ENCODE measurements around the gene SIK3. TPM values are rescaled to one million over a fixed set of nuclear protein-coding genes. Genes with fewer than 3 reads are reported as not detected.

Gene SIK3
- total and polyA plus RNA-seq, 12 donors: 11.7 to 176 (median 25.2) TPM

DNA sequence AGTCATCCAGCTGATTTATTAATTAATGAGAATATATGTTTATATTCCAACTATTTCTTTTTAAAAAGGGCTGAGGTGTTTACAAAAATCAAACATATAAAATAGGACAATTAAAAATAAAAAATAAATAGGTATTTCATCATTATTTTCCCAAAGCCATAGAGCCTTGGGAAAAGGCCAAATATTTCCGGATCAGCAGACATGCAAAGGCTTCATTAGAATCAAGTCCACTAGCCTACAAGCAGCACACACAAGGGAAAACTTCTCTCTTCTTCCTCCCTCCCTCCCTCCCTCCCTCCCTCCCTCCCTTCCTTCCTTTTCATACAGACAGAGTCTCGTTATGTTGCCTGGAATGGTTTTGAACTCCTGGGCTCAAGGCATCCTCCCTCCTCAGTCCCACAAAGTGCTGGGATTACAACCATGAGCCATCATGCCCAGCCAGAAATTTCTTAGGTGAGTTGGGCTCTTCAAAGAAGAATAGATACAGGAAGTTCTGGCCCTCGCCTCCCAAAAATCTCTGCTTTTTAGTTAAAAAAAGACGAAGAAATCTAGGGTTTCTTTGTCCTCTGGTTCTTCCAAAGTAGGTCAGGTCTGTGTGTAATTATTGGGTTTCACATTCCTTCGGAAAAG, 121.2 kb downstream of the SIK3 start:
- DNase-seq: no peak
- H3K4me1 ChIP-seq (replicated peaks in 1 of 2): peaks cover 0 to 4% of the 10 kb centered on the region in 2 donors
- intact Hi-C loops (cut with DNase I): no loop called here
- H3K9me3 ChIP-seq (replicated peaks in 1 of 3): no peaks in the 10 kb centered on the region
- H3K36me3 ChIP-seq (replicated peaks in 1 of 2): no peaks in the 10 kb centered on the region
- 67 to 82% (median 74%) methylated on average over 5 of the region's 5 CpGs for WGBS, 4 donors
- H3K4me3 ChIP-seq: no peak overlapping the region
- TF ChIP-seq, protein P1, sequence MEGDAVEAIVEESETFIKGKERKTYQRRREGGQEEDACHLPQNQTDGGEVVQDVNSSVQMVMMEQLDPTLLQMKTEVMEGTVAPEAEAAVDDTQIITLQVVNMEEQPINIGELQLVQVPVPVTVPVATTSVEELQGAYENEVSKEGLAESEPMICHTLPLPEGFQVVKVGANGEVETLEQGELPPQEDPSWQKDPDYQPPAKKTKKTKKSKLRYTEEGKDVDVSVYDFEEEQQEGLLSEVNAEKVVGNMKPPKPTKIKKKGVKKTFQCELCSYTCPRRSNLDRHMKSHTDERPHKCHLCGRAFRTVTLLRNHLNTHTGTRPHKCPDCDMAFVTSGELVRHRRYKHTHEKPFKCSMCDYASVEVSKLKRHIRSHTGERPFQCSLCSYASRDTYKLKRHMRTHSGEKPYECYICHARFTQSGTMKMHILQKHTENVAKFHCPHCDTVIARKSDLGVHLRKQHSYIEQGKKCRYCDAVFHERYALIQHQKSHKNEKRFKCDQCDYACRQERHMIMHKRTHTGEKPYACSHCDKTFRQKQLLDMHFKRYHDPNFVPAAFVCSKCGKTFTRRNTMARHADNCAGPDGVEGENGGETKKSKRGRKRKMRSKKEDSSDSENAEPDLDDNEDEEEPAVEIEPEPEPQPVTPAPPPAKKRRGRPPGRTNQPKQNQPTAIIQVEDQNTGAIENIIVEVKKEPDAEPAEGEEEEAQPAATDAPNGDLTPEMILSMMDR (IDR thresholded peaks at IDR 0.05): no peak
- TF ChIP-seq POLR2A (IDR thresholded peaks at IDR 0.05): no peak
- H3K27me3 ChIP-seq: no peaks in the 10 kb centered on the region
- no peak overlapping the region for H3K27ac ChIP-seq

DNA sequence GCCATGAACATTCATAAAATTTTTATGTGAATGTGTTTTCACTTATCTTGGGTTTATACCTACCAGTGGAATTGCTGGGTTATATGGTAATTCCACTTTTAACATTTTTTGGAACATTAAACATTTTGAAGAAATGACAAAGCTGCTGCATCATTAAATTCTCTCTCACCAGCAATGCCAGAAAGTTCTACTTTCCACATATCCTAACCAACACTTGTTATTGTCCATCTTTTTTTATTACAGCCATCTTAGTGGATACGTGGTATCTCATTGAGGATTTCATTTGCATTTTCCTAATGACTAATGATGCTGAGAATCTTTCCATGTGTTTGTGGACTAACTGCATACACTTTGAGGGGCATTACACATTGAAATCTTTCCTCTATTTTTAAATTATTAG, 122.6 kb downstream of the SIK3 start:
- H3K9me3 ChIP-seq (replicated peaks in 1 of 3): no peaks in the 10 kb centered on the region
- H3K4me1 ChIP-seq (replicated peaks in 1 of 2): peaks cover 0 to 4% of the 10 kb centered on the region in 2 donors
- H3K4me3 ChIP-seq: no peak overlapping the region
- 95 to 100% (median 99%) methylated on average over 1 of the region's 1 CpG for WGBS, 4 donors
- H3K36me3 ChIP-seq (replicated peaks in 1 of 2): no peaks in the 10 kb centered on the region
- H3K27ac ChIP-seq: no peak overlapping the region
- no peaks in the 10 kb centered on the region for H3K27me3 ChIP-seq
- no peak for DNase-seq
- intact Hi-C loops (cut with DNase I): no loop called here
- TF ChIP-seq POLR2A (IDR thresholded peaks at IDR 0.05): no peak
- TF ChIP-seq, protein P1 (IDR thresholded peaks at IDR 0.05): no peak

GRCh38 chr11:116973270-116973669, 125.0 kb downstream of the SIK3 start:
- Histone ChIP-seq H3K27me3 (no peaks in the 10 kb centered on the region), H3K9me3 (replicated peaks in 1 of 3) (no peaks in the 10 kb centered on the region), H3K36me3 (replicated peaks in 1 of 2) (no peaks in the 10 kb centered on the region), H3K4me1 (replicated peaks in 1 of 2) (peaks cover 0 to 14% of the 10 kb centered on the region in 2 donors), H3K27ac (no peak overlapping the region), H3K4me3 (no peak overlapping the region)
- TF ChIP-seq, protein P1 (IDR thresholded peaks at IDR 0.05): no peak
- no peak for TF ChIP-seq POLR2A (IDR thresholded peaks at IDR 0.05)
- DNase-seq: no peak
- intact Hi-C loops (cut with DNase I): no loop called here

GRCh38 chr11:116972691-116973090, 125.5 kb downstream of the SIK3 start:
- WGBS, 4 donors: 76 to 86% (median 81%) methylated on average over 4 of the region's 4 CpGs
- Histone ChIP-seq H3K36me3 (replicated peaks in 1 of 2) (no peaks in the 10 kb centered on the region), H3K4me1 (replicated peaks in 1 of 2) (peaks cover 0 to 14% of the 10 kb centered on the region in 2 donors), H3K27ac (no peak overlapping the region), H3K4me3 (no peak overlapping the region), H3K27me3 (no peaks in the 10 kb centered on the region), H3K9me3 (replicated peaks in 1 of 3) (no peaks in the 10 kb centered on the region)
- no peak for TF ChIP-seq POLR2A (IDR thresholded peaks at IDR 0.05)
- TF ChIP-seq, protein P1 (IDR thresholded peaks at IDR 0.05): no peak
- no peak for DNase-seq
- intact Hi-C loops (cut with DNase I): no loop called here

Measured in adrenal gland (tissue), 12 donors.